Measurements from ENCODE around the gene CD164L2. TPM values are rescaled to one million over a fixed set of nuclear protein-coding genes. Genes with fewer than 3 reads are reported as not detected.

Gene CD164L2
- total RNA-seq, 4 donors from 2014 or later, result 0.50 to 0.63 (median 0.54) TPM; not detected in 1

DNA sequence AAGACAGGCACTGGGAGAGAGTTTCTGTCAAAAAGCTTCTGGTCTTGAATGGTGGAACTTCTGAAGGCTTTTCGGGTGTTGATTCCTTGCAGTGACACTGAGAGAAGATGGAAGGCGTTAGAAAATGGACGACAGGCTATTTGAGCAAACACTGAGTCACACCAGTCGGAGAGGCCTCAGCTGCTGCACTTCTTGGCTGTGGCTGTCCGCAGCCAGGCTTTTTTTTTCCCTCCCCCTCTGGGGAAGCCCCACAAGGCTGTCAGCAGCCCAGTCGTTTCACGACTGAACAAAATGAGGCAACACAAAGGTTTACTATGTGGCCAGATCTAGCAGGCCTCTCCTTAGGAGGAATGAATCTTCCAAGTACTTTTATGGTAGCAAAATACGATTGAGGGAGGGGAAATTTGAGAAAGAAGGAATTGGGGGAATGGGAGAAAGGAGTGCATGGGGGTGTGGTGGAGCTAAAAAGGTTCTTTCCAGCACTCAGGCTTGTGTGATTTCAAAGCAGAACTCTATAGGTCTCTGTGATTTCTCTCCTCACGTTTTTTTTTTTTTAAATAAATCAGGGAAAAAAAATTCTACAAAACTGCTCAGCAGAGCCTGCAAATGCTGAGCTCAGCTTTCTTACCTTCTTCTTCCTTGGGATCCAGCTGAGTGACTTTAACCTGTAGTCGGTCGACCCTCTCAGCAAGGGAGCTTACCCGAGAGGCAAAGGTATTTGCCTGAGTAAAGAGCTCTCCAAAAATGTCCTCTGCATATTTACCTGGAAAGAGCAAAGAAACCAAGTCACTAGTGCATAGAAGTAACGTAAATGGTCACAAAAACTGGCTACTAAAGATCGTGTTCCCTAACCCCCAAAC lies 35.4 kb upstream of the CD164L2 start:
- no peaks in the 10 kb centered on the region for H3K27me3 ChIP-seq
- H3K36me3 ChIP-seq, result peaks cover 13 to 20% of the 10 kb centered on the region in 2 donors
- peak; percentile 77 to 78 for DNase-seq
- TF ChIP-seq POLR2A (IDR thresholded peaks at IDR 0.05), result no peak
- TF ChIP-seq, protein P1, sequence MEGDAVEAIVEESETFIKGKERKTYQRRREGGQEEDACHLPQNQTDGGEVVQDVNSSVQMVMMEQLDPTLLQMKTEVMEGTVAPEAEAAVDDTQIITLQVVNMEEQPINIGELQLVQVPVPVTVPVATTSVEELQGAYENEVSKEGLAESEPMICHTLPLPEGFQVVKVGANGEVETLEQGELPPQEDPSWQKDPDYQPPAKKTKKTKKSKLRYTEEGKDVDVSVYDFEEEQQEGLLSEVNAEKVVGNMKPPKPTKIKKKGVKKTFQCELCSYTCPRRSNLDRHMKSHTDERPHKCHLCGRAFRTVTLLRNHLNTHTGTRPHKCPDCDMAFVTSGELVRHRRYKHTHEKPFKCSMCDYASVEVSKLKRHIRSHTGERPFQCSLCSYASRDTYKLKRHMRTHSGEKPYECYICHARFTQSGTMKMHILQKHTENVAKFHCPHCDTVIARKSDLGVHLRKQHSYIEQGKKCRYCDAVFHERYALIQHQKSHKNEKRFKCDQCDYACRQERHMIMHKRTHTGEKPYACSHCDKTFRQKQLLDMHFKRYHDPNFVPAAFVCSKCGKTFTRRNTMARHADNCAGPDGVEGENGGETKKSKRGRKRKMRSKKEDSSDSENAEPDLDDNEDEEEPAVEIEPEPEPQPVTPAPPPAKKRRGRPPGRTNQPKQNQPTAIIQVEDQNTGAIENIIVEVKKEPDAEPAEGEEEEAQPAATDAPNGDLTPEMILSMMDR (IDR thresholded peaks at IDR 0.05), result no peak
- no peak overlapping the region for H3K4me3 ChIP-seq (replicated peaks in 1 of 3)
- no peaks in the 10 kb centered on the region for H3K9me3 ChIP-seq
- intact Hi-C loops (cut with DNase I), result no loop called here
- H3K27ac ChIP-seq, result peak overlapping the region; percentile 81 to 87 (median 85)
- WGBS, 2 donors, result 13 to 17% methylated on average over 14 of the region's 14 CpGs
- peaks cover 76 to 89% of the 10 kb centered on the region in 2 donors for H3K4me1 ChIP-seq

DNA sequence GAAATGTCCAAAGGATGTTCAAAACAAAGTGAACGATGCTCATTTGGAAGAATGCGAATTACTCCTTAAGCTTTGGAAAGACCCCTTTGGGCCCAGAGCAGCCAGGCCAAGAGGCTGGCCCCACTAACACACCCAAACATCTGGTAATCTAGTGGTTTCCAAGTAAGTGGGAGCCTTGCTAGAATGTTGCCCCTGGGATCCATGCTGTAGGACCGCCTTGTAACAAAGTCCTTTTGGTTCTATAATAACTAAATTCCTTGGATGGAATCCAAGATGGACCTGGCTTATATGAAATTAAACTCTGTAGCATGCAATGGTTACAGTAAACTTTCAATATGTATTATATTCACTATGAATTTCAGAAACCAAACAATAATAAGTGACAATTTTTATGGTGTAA lies 34.6 kb upstream of the CD164L2 start:
- Histone ChIP-seq H3K4me1 (peaks cover 79 to 89% of the 10 kb centered on the region in 2 donors), H3K27ac (peak overlapping the region; percentile 81 to 87 (median 85)), H3K9me3 (no peaks in the 10 kb centered on the region), H3K4me3 (replicated peaks in 1 of 3) (no peak overlapping the region), H3K36me3 (peaks cover 16 to 26% of the 10 kb centered on the region in 2 donors), H3K27me3 (no peaks in the 10 kb centered on the region)
- DNase-seq, result no peak
- TF ChIP-seq POLR2A (IDR thresholded peaks at IDR 0.05), result no peak
- TF ChIP-seq, protein P1 (IDR thresholded peaks at IDR 0.05), result no peak
- intact Hi-C loops (cut with DNase I), result no loop called here
- WGBS, 2 donors, result 70 to 91% methylated on average over 3 of the region's 3 CpGs

DNA sequence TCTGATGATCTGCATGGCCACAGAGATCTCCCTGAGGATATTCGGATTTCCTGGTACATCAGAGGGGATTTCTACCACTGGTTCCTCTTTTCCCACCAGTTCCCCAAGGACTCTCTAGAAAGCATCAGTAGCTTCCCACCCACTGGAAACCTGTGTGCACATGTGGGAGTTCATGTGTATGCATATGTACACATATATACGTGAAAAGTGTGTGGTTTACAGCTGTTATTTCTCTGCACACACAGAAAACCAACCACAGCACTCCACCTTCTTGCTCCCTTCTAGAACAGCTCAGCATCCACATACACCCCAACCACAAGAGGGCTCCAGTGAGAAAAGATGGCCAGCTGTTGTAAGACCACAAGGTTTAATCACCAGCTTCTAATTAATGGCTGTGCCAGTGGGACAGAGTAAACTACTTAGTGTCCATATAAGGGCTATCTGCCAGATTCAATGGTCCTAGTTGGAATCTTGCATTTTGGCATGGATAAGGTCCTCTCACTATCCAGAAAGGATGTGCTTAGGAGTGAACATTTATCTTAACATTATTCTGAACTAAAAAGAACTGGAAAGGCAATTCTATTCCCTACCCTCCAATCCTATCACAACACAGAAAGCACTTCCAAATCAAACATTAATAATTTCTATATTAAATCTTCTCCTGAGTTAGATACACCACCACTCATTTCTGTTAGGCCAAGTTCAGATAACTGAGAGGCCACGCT lies 33.4 kb upstream of the CD164L2 start:
- peaks cover 27 to 36% of the 10 kb centered on the region in 2 donors for H3K36me3 ChIP-seq
- peaks cover 70 to 83% of the 10 kb centered on the region in 2 donors for H3K4me1 ChIP-seq
- intact Hi-C loops (cut with DNase I), result no loop called here

DNA sequence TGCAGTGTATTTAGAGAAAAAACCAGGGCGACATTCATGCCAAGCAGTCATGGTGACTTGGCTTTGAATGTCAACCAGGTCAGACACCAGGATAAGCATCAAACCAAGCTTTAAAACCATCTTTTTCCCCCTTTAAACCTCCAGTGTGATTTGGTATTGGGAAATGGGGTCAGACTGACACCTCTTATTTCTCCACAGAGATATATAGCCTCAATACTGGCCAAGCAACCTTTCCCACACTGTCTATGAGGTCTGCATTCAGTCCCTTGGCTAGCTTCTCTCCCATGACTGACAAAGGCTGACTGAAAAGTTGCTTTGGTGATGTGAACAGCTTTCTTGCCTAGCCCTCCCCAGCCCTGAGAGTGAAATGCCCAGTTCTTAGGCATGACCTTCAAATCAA lies 31.0 kb upstream of the CD164L2 start:
- DNase-seq, result no peak
- Histone ChIP-seq H3K36me3 (peaks cover 44 to 59% of the 10 kb centered on the region in 2 donors), H3K9me3 (no peaks in the 10 kb centered on the region), H3K27me3 (no peaks in the 10 kb centered on the region), H3K4me1 (peaks cover 60 to 62% of the 10 kb centered on the region in 2 donors), H3K27ac (peak overlapping the region; percentile 28 to 85 (median 68)), H3K4me3 (replicated peaks in 1 of 3) (no peak overlapping the region)
- WGBS, 2 donors, result 59 to 86% methylated on average over 1 of the region's 1 CpG
- intact Hi-C loops (cut with DNase I), result no loop called here
- TF ChIP-seq POLR2A (IDR thresholded peaks at IDR 0.05), result no peak
- TF ChIP-seq, protein P1 (IDR thresholded peaks at IDR 0.05), result no peak

More for the DNA sequence above, 33.4 kb upstream of the CD164L2 start:
- H3K27me3 ChIP-seq, result no peaks in the 10 kb centered on the region
- WGBS, 2 donors, result 66 to 71% methylated on average over 3 of the region's 3 CpGs
- H3K9me3 ChIP-seq, result no peaks in the 10 kb centered on the region
- H3K27ac ChIP-seq, result peak overlapping the region; percentile 81 to 87 (median 85)
- no peak for TF ChIP-seq POLR2A (IDR thresholded peaks at IDR 0.05)
- TF ChIP-seq, protein P1 (IDR thresholded peaks at IDR 0.05), result peak in 4 of 6 experiments; percentile 31 to 42 (median 38)
- H3K4me3 ChIP-seq (replicated peaks in 1 of 3), result no peak overlapping the region
- no peak for DNase-seq

Data from thyroid gland (tissue), 4 donors.